ENCODE data around the gene EIF5. TPM values are rescaled to one million over a fixed set of nuclear protein-coding genes. Genes with fewer than 3 reads are reported as not detected.

The EIF5 gene
- 182 and 195 TPM in 2 replicates for total RNA-seq

DNA sequence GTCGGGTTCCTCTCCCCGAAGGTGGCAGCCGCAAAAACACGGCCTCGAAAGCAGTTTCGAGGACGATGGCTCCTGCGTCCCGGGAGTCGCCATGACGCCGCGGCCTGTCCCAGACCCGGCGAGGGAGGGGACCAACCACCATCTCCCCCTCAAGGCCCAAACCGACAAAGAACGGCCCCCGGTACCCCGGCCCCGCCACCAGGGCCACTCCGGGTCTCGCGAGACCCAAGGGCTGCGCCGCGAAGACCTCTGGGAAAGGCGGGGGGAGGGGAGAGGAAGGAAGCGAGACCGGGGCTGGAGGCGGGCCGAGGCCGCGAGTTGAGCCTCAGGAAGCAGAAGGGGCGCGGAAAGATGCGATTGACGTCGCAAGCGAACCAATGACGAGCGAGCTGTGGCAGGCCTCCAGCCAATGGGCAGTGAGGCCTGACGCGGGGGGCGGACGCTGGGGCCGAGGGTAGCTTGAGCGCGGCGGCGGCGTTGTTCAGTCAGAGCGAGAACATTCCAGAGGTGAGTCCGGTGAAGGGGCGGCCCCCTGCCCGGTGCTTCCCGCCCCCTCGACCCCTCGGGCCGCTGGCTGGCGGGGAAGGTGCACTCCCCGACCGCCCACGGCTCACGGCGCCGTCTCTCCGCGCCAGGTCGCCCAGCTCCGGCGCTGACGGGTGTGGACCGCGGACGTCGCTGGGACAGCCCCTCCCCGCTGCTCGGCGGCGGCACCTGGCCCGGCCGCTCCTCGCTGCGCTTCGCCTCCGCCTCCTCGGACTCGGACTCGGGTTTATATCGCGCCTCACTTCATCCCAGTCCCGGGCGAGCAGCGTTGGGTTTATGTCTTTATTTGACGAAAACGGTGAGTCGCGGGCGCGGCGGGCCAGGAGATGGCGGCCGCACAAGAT, at the start of gene EIF5:
Gene EIF5 (plus strand): TSS at position 484 of the 890 bp plus-strand sequence. CDS start 1,624 bp downstream, outside the sequence.

DNA sequence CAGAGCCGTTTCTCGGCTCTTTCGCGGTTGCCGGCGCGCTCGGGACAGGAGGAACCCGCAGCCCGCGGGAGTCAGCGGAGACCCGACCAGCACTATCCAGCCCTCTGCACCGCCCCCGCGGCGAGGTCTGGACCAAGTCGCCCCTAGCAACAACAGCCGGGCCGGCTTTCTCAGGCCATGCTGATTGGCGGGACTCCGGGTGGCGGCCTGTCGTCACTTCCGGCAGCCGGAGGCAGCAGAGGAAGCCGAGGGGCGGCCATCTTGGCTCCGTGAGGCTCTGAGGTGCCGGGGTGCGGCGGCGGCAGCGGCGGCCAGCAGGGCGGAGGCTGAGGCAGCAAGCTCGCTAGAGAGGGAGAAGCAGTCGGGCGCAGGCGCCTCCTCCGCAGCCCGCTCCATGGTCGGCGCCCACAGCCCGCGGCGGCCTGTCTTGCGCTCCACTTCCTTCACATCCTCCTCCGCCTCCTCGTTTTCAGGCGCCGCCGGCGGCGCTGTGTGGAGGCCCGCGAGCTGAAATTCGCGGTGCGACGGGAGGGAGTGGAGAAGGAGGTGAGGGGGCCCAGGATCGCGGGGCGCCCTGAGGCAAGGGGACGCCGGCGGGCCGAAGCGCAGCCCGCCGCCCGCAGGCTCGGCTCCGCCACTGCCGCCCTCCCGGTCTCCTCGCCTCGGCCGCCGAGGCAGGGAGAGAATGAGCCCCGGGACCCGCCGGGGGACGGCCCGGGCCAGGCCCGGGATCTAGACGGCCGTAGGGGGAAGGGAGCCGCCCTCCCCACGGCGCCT, 51.3 kb downstream of the EIF5 start, which contains the start of gene MARK3:
Gene MARK3 (plus strand): TSS at position 264 of the 777 bp plus-strand sequence. CDS start 615 bp downstream, outside the sequence.

Other genes with a start within 250 kb of the EIF5 start
- gene EXOC3L4, start 239.5 kb upstream of the EIF5 start, total RNA-seq = 0.65 and 1.6 TPM in 2 replicates
- 101 and 114 TPM in 2 replicates for gene TNFAIP2, start 210.8 kb upstream of the EIF5 start, total RNA-seq
- 69.8 and 86.5 TPM in 2 replicates for gene MARK3, start 51.2 kb downstream of the EIF5 start, total RNA-seq
- 11.4 and 24.4 TPM in 2 replicates for gene CKB, start 188.6 kb downstream of the EIF5 start, total RNA-seq
- 5.1 and 7.3 TPM in 2 replicates for gene TRMT61A, start 195.0 kb downstream of the EIF5 start, total RNA-seq
- gene BAG5, start 228.4 kb downstream of the EIF5 start, total RNA-seq = 25.2 and 30.4 TPM in 2 replicates
- 17.1 and 17.6 TPM in 2 replicates for gene COA8, start 228.7 kb downstream of the EIF5 start, total RNA-seq